A549 (cell line): ENCODE data around the gene CARNS1. TPM values are rescaled to one million over a fixed set of nuclear protein-coding genes. Genes with fewer than 3 reads are reported as not detected.

Source experiments
- ATAC-seq, 2 experiments: fragments of 200-7000 bp in 1 of 2; fragments of >200 bp in 1 of 2; cut with Nextera tagmentation in 1 of 2; cut with Tn5 transposase in 1 of 2; 3 replicates each; pipeline versions ENCODE4 v1.8.0 to v1.9.1; 2018 to 2020; ENCODE audit warnings: mild to moderate bottlenecking in 1 of 2, moderate library complexity in 1 of 2
- CTCF ChIA-PET: fragments of 300-600 bp; sonication (Branson Sonifier 250); formaldehyde crosslinking; extraction: SDS; loops from one replicate; lab custom pipeline; 2021; ENCODE audit warnings: antibody characterized with exemption, inconsistent platforms; lab: Yijun Ruan, JAX
- POLR2A ChIA-PET: fragments of 350-600 bp; formaldehyde crosslinking; extraction: SDS; loops from one replicate; lab custom pipeline; 2021; ENCODE audit warnings: antibody characterized with exemption, inconsistent platforms; lab: Yijun Ruan, JAX
- DNase-seq, 2 experiments: peaks; one replicate each; pipeline versions ENCODE4 v3.0.0 to v3.0.0-alpha.2; 2011 to 2016; ENCODE audit warnings: low read depth in 1 of 2, low spot score in 1 of 2
- FAIRE-seq: peaks from 2 replicates; lab custom pipeline; 2011; peaks lifted over from hg19 to GRCh38; lab: Jason Lieb, UNC
- H3K27ac ChIP-seq, 2 experiments: fragments of >200 bp; sonication (Bioruptor Twin); formaldehyde crosslinking; 3 replicates each; pipeline ENCODE4 v1.5.1; 2016 to 2017
- H3K4me1 ChIP-seq: fragments of >200 bp; sonication (Bioruptor Twin); formaldehyde crosslinking; 3 replicates; pipeline ENCODE4 v1.6.1; 2016
- H3K4me2 ChIP-seq: fragments of >200 bp; sonication (Bioruptor Twin); formaldehyde crosslinking; 3 replicates; pipeline ENCODE4 v1.6.1; 2016
- H3K4me3 ChIP-seq: fragments of >200 bp; sonication (Bioruptor Twin); formaldehyde crosslinking; 3 replicates; pipeline ENCODE4 v1.5.1; 2016
- H3K9me3 ChIP-seq: fragments of >200 bp; sonication (Bioruptor Twin); formaldehyde crosslinking; 3 replicates; pipeline ENCODE4 v1.6.1; 2016
- BCL3 ChIP-seq: fragments of >200 bp; sonication (Bioruptor Twin); formaldehyde crosslinking; IDR thresholded peaks from 3 replicates; pipeline ENCODE4 v1.6.1; 2016
- CBX8 ChIP-seq: fragments of 200-600 bp; sonication (generic); IDR thresholded peaks from 2 replicates; pipeline ENCODE4 v1.6.1; 2016
- CEBPB ChIP-seq, 2 experiments: fragments of >200 bp in 1 of 2; sonication (Bioruptor Twin) in 1 of 2; formaldehyde crosslinking in 1 of 2; IDR thresholded peaks; 2 replicates each; pipeline ENCODE4 v1.6.1; 2012 to 2016
- CHD2 ChIP-seq: fragments of 150-350 bp; IDR thresholded peaks from 2 replicates; pipeline ENCODE4 v1.6.1; 2014; ENCODE audit warnings: low read length; ENCODE audit not compliant: partially characterized antibody
- EHMT2 ChIP-seq: fragments of 200-600 bp; sonication (generic); IDR thresholded peaks from 2 replicates; pipeline ENCODE4 v1.6.1; 2016; ENCODE audit warnings: antibody characterized with exemption, low read depth, mild to moderate bottlenecking, moderate library complexity
- ESRRA ChIP-seq: fragments of 150-350 bp; IDR thresholded peaks from 2 replicates; pipeline ENCODE4 v1.6.1; 2014; ENCODE audit warnings: mild to moderate bottlenecking, low read length, borderline replicate concordance
- FOSB ChIP-seq: fragments of 250-450 bp; sonication (Bioruptor Pico); IDR thresholded peaks from 2 replicates; pipeline ENCODE4 v1.5.0; 2020; ENCODE audit warnings: mild to moderate bottlenecking, moderate library complexity
- JUN ChIP-seq, 2 experiments: fragments of >200 bp; sonication (Bioruptor Twin); formaldehyde crosslinking; IDR thresholded peaks; 2 replicates in 1 of 2; 3 replicates in 1 of 2; pipeline ENCODE4 v1.6.1; 2016 to 2017
- KDM5A ChIP-seq: fragments of 200-600 bp; sonication (generic); IDR thresholded peaks from 2 replicates; pipeline ENCODE4 v1.6.1; 2016; ENCODE audit warnings: antibody characterized with exemption, mild to moderate bottlenecking
- MAFK ChIP-seq: fragments of 450-650 bp; IDR thresholded peaks from 2 replicates; pipeline ENCODE4 v1.6.1; 2014; ENCODE audit not compliant: partially characterized antibody
- MAZ ChIP-seq: fragments of 150-350 bp; IDR thresholded peaks from 2 replicates; pipeline ENCODE4 v1.6.1; 2014; ENCODE audit warnings: antibody characterized with exemption, low read depth, low read length, borderline replicate concordance
- MYC ChIP-seq: IDR thresholded peaks from 2 replicates; pipeline ENCODE4 v1.6.1; 2012; ENCODE audit warnings: mild to moderate bottlenecking, inconsistent platforms, low read length, improper control_type of control experiment, borderline replicate concordance
- NPAS2 ChIP-seq: fragments of 250-450 bp; sonication (Bioruptor Pico); IDR thresholded peaks from 2 replicates; pipeline ENCODE4 v1.8.0; 2022; ENCODE audit warnings: mild to moderate bottlenecking, moderate library complexity, borderline replicate concordance
- PHF8 ChIP-seq: fragments of 200-600 bp; sonication (generic); IDR thresholded peaks from 2 replicates; pipeline ENCODE4 v1.6.1; 2016; ENCODE audit warnings: low read depth, mild to moderate bottlenecking, antibody characterized with exemption, moderate library complexity, borderline replicate concordance
- POLR2A ChIP-seq: IDR thresholded peaks from 2 replicates; pipeline ENCODE4 v1.6.1; 2012; ENCODE audit warnings: mild to moderate bottlenecking, low read length
- POLR2AphosphoS2 ChIP-seq: conservative IDR thresholded peaks from 2 replicates; pipeline ENCODE4 v1.6.1; 2012; ENCODE audit warnings: low read length, improper control_type of control experiment, inconsistent platforms
- RAD21 ChIP-seq, 2 experiments: fragments of >200 bp in 1 of 2; sonication (Bioruptor Twin) in 1 of 2; formaldehyde crosslinking in 1 of 2; IDR thresholded peaks in 1 of 2; conservative IDR thresholded peaks in 1 of 2; 2 replicates in 1 of 2; 3 replicates in 1 of 2; pipeline ENCODE4 v1.6.1; 2012 to 2018; ENCODE audit warnings: inconsistent platforms in 1 of 2
- RARB ChIP-seq: fragments of 250-450 bp; sonication (Bioruptor Pico); IDR thresholded peaks from 2 replicates; pipeline ENCODE4 v1.8.0; 2021; ENCODE audit warnings: mild to moderate bottlenecking, moderate library complexity
- RCOR1 ChIP-seq: fragments of 150-350 bp; IDR thresholded peaks from 2 replicates; pipeline ENCODE4 v1.6.1; 2014; ENCODE audit warnings: antibody characterized with exemption, low read length, low read depth
- RNF2 ChIP-seq: fragments of 200-600 bp; sonication (generic); IDR thresholded peaks from 2 replicates; pipeline ENCODE4 v1.6.1; 2016; ENCODE audit warnings: low read depth, mild to moderate bottlenecking, antibody characterized with exemption, moderate library complexity, borderline replicate concordance
- SMC3 ChIP-seq: fragments of >200 bp; sonication (Bioruptor Twin); formaldehyde crosslinking; IDR thresholded peaks from 3 replicates; pipeline ENCODE4 v1.6.1; 2018; ENCODE audit warnings: inconsistent platforms
- SREBF2 ChIP-seq: fragments of 450-650 bp; IDR thresholded peaks from 2 replicates; pipeline ENCODE4 v1.6.1; 2014; ENCODE audit warnings: mild to moderate bottlenecking, moderate library complexity
- TP53 ChIP-seq: fragments of 250-450 bp; sonication (Bioruptor Pico); IDR thresholded peaks from 2 replicates; pipeline ENCODE4 v1.5.0; 2021; ENCODE audit warnings: mild to moderate bottlenecking, moderate library complexity
- ZNF302 ChIP-seq: fragments of 250-450 bp; sonication (Bioruptor Pico); IDR thresholded peaks from 2 replicates; pipeline ENCODE4 v1.9.0; 2021; ENCODE audit warnings: inconsistent platforms, mild to moderate bottlenecking, moderate library complexity
- WGBS: methylation state at CpG from one replicate; pipeline ENCODE4 v1.1.6; 2017; ENCODE audit errors: missing lambda C conversion rate; 5-methylcytosine and 5-hydroxymethylcytosine counted together
- polyA plus RNA-seq, 4 experiments: library from polyadenylated mRNA; depleted of rRNA in 3 of 4; stranded (reverse); fragments of >200 nt; fragmentation: RNase III in 1 of 4; extraction: RNeasy Plus Mini Kit Qiagen cat#74134 plus additional on column Dnase treatment in 1 of 4; gene quantifications; 2 replicates in 3 of 4; 3 replicates in 1 of 4; pipeline ENCODE4 v1.2.3, GENCODE V29; 2011 to 2017
- TF ChIP-seq, protein P1 (sequence below): fragments of 250-450 bp; sonication (Bioruptor Pico); IDR thresholded peaks from 2 replicates; pipeline ENCODE4 v1.5.0; 2020; ENCODE audit warnings: low read depth, mild to moderate bottlenecking, moderate library complexity
- TF ChIP-seq, protein P2 (sequence below): fragments of 450-650 bp; IDR thresholded peaks from 2 replicates; pipeline ENCODE4 v1.6.1; 2014; ENCODE audit warnings: antibody characterized with exemption
- TF ChIP-seq, protein P3 (sequence below): IDR thresholded peaks from 2 replicates; pipeline ENCODE4 v1.6.1; 2012

Gene CARNS1
- polyA plus RNA-seq, 2 of the 4 experiments (the other 2 are of a cell fraction), result 0.08 to 0.10 TPM

- Histone ChIP-seq H3K4me2 (no peak overlapping the region), H3K4me1 (no peaks in the 10 kb centered on the region), H3K27ac (no peak overlapping the region), H3K4me3 (no peak overlapping the region), H3K9me3 (no peaks in the 10 kb centered on the region)
- DNase-seq, result no peak
- 93% methylated on average over 11 of the region's 12 CpGs for WGBS
- CTCF ChIA-PET, result interaction anchor here (1.2 to 3.3 kb wide), 3 partner anchors 10 to 27 kb away, joined by 3 to 11 read pairs (median 5); no protein-coding TSS in a partner anchor
- TF ChIP-seq SREBF2 (no peak), BCL3 (no peak), FOSB (no peak), POLR2AphosphoS2 (no peak), SMC3 (no peak), JUN (IDR thresholded peaks at IDR 0.05) (no peak), ZNF302 (no peak), NPAS2 (CRISPR knock-in tag) (no peak), MYC (no peak), CEBPB (IDR thresholded peaks at IDR 0.05) (no peak), KDM5A (no peak), POLR2A (no peak), MAFK (no peak), CBX8 (no peak), TP53 (CRISPR knock-in tag) (no peak), CHD2 (no peak), ESRRA (no peak)
- TF ChIP-seq, protein P1, sequence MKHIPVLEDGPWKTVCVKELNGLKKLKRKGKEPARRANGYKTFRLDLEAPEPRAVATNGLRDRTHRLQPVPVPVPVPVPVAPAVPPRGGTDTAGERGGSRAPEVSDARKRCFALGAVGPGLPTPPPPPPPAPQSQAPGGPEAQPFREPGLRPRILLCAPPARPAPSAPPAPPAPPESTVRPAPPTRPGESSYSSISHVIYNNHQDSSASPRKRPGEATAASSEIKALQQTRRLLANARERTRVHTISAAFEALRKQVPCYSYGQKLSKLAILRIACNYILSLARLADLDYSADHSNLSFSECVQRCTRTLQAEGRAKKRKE (CRISPR knock-in tag), result no peak
- TF ChIP-seq, protein P2, sequence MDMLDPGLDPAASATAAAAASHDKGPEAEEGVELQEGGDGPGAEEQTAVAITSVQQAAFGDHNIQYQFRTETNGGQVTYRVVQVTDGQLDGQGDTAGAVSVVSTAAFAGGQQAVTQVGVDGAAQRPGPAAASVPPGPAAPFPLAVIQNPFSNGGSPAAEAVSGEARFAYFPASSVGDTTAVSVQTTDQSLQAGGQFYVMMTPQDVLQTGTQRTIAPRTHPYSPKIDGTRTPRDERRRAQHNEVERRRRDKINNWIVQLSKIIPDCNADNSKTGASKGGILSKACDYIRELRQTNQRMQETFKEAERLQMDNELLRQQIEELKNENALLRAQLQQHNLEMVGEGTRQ, result no peak
- TF ChIP-seq, protein P3, sequence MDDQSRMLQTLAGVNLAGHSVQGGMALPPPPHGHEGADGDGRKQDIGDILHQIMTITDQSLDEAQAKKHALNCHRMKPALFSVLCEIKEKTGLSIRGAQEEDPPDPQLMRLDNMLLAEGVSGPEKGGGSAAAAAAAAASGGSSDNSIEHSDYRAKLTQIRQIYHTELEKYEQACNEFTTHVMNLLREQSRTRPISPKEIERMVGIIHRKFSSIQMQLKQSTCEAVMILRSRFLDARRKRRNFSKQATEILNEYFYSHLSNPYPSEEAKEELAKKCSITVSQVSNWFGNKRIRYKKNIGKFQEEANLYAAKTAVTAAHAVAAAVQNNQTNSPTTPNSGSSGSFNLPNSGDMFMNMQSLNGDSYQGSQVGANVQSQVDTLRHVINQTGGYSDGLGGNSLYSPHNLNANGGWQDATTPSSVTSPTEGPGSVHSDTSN, result no peak
- POLR2A ChIA-PET, result no interaction called here
- no peak for ATAC-seq
- no peak for FAIRE-seq
Observed at GRCh38 chr11:67457453-67457852, 42.0 kb downstream of the CARNS1 start.

DNA sequence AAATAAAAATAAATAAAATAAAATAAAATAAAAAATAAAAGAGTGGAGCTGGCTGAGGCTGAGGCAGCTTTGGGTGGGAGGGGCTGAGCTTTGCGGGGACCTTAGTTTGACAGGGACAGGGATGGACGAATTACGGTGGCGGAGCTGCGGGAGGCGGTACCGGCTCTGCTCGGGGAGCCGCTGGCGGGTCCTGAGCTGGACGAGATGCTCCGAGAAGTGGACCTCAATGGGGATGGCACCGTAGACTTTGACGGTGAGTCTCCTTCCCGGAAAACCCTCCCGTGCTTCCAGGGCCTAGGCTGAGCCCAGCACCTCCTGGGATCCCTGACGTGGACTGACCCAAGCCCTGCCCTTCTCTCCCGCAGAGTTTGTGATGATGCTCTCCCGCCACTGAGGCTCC is 42.8 kb downstream of the CARNS1 start:
- no peak for FAIRE-seq

More for the DNA sequence above, 42.8 kb downstream of the CARNS1 start:
- no peak overlapping the region for H3K4me2 ChIP-seq
- ChIA-PET CTCF (interaction anchor here (1.2 to 3.3 kb wide), 3 partner anchors 10 to 107 kb away, joined by 3 to 11 read pairs (median 4); no protein-coding TSS in a partner anchor), POLR2A (no interaction called here)
- ATAC-seq, result no peak
- TF ChIP-seq PHF8 (no peak), MAZ (no peak), NPAS2 (CRISPR knock-in tag) (no peak), MYC (no peak), RCOR1 (no peak), RAD21 (conservative IDR thresholded peaks at IDR 0.05 in 1 of 2, IDR thresholded peaks at IDR 0.05 in 1 of 2) (no peak), RNF2 (no peak), RARB (CRISPR knock-in tag) (no peak), EHMT2 (no peak), ZNF302 (no peak)
- WGBS, result 88% methylated on average over 19 of the region's 19 CpGs
- DNase-seq, result no peak
- no peak overlapping the region for H3K27ac ChIP-seq
- H3K4me3 ChIP-seq, result no peak overlapping the region
- H3K4me1 ChIP-seq, result peaks cover 2% of the 10 kb centered on the region
- H3K9me3 ChIP-seq, result no peaks in the 10 kb centered on the region
